H7 (cell line): Measurements from ENCODE around the gene KCNH6. TPM values are rescaled to one million over a fixed set of nuclear protein-coding genes. Genes with fewer than 3 reads are reported as not detected.

Experiments used
- DNase-seq: peaks from one replicate; pipeline ENCODE4 v3.0.0; 2012
- H3K27me3 ChIP-seq: 2 replicates; pipeline ENCODE4 v1.6.0; 2011; ENCODE audit warnings: mild to moderate bottlenecking, low read length; ENCODE audit not compliant: control insufficient read depth, insufficient read depth
- H3K36me3 ChIP-seq: replicated peaks from 2 replicates; pipeline ENCODE4 v1.5.1; 2011; ENCODE audit warnings: low read length; ENCODE audit not compliant: control insufficient read depth, insufficient read depth
- H3K4me3 ChIP-seq: 2 replicates; pipeline ENCODE4 v1.5.1; 2011; ENCODE audit warnings: low read depth, mild to moderate bottlenecking, control low read depth, low read length, moderate library complexity; ENCODE audit not compliant: insufficient read depth
- total RNA-seq: library from RNA; depleted of rRNA; stranded (reverse); fragments of >200 nt; shearing (Covaris generic); gene quantifications from 2 replicates; pipeline ENCODE4 v1.2.3, GENCODE V29; 2014

KCNH6 gene
- total RNA-seq, 1 experiment from 2014 or later, result 1.5 TPM

DNA sequence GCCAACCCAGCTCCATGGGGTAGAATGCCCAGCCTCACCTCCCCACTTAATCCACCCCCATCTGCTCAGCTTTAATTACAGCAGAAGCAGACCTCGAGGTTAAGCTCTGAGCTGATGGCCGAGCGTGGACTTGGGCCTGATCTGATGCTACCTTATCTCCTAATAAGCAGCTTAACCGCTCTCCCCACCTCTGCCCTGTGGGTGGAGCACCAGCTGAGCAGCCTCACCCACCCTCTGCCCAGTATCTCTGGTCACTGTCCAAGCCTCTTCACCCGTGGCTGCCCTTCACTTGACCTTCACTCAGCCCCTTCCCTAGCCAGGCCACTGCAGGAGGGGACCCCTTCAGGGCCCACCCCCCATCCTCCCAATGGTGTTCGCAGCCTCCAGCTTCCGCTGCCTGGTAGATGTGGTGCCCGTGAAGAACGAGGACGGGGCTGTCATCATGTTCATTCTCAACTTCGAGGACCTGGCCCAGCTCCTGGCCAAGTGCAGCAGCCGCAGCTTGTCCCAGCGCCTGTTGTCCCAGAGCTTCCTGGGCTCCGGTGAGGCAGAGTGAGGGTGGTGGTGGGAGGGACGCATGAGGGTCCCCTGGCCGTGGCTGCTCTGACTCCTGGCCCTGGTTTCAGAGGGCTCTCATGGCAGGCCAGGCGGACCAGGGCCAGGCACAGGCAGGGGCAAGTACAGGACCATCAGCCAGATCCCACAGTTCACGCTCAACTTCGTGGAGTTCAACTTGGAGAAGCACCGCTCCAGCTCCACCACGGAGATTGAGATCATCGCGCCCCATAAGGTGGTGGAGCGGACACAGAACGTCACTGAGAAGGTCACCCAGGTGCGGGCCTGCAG, 6.8 kb downstream of the KCNH6 start:
- H3K36me3 ChIP-seq, result no peaks in the 10 kb centered on the region
- DNase-seq, result peak; percentile 52
- H3K4me3 ChIP-seq, result no peak overlapping the region
- no peaks in the 10 kb centered on the region; the same call in 1 of the 2 replicates for H3K27me3 ChIP-seq

DNA sequence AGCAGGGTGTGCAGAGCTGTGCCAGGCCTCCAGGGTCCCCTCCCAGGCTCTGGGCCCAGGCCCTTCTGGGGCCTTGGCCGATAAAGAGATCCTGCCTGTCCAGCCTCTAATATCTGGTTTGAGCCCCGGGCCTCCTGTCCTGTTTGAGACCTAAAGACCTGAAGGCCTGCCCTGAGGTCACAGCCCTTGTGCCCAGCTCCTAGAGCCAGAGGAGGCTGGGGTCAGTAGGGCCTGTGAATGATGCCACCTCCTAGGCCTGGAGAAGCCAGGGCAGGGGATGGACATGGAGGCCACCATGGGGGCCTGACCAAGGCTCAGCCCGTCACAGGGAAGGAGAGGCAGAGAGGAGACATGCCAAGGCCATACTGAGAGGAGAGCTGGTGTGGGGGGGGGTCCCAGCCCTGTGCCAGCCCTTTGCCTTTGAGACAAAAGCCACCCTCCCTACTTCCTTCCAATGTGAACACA, 7.4 kb downstream of the KCNH6 start:
- no peak overlapping the region for H3K4me3 ChIP-seq
- no peaks in the 10 kb centered on the region for H3K27me3 ChIP-seq
- DNase-seq, result no peak
- H3K36me3 ChIP-seq, result no peaks in the 10 kb centered on the region

DNA sequence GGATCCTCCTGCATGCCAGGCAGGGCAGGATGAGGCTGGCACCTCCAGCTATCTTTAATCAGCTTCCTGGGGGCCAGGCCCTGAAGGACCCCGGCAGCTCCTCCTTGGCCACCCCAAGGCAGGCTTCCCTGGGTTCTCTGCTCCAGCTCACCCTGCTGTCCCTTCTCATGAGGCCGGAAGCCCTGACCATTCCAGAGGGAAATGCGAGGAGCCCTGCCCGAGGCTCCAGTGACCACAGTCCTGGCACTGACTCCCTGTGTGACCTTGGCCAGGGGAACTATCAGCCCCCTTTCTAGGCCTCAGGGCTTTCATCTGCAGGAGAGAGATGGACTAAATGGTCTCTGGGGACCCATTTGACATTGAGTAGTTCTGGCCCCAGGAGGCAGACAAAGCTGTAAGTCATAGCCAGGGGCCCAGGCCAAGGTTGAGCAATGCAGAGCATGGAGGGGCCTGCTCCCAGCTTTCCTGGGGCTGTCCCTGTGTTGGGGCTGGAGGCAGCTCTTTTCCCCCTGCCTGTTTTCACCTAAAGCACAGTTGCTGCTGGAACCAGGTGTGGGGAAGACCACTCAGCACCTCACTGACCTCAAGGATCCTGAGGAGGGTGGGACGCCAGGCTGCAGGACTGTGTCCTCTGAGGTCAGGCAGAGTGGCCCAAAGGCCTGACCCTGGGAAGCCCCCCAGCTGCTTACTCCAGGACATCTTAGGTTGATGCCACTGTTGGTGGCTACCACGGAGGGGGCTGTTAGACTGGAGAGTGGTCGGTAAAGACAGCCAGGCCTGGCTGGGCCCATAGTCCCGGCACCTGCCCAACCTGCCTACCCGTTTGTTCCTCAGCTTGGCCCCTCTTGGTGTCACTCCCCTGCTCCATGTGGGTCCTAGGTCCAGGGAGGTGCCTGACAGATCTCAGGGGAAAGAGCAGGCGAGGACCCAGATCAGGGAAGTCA, 8.1 kb downstream of the KCNH6 start:
- Histone ChIP-seq H3K4me3 (no peak overlapping the region), H3K27me3 (no peaks in the 10 kb centered on the region), H3K36me3 (no peaks in the 10 kb centered on the region)
- DNase-seq, result no peak

DNA sequence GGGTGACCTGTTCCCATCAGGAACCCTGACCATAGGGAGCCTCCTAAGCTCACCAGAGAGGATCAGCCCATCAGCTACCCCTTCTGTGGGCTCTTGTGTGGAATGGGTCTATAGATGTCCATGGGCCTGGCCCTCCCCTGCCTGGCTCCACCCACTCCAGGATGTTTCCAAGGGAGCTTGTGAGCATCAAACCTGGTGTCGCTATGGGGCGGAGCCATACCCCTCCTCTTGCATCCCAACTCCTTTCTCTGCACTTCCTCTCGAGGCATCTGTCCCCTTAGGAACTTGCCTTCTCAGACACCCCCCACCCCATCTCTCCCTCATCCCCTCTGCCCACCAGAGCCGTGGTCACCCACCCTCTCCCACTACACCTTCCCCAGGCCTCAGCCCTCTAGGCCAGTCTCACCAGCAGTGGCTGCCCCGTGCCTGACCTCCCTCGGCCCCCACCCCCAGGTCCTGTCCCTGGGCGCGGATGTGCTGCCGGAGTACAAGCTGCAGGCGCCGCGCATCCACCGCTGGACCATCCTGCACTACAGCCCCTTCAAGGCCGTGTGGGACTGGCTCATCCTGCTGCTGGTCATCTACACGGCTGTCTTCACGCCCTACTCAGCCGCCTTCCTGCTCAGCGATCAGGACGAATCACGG, 10.4 kb downstream of the KCNH6 start:
- DNase-seq, result no peak
- Histone ChIP-seq H3K27me3 (no peaks in the 10 kb centered on the region), H3K36me3 (no peaks in the 10 kb centered on the region), H3K4me3 (no peak overlapping the region)

DNA sequence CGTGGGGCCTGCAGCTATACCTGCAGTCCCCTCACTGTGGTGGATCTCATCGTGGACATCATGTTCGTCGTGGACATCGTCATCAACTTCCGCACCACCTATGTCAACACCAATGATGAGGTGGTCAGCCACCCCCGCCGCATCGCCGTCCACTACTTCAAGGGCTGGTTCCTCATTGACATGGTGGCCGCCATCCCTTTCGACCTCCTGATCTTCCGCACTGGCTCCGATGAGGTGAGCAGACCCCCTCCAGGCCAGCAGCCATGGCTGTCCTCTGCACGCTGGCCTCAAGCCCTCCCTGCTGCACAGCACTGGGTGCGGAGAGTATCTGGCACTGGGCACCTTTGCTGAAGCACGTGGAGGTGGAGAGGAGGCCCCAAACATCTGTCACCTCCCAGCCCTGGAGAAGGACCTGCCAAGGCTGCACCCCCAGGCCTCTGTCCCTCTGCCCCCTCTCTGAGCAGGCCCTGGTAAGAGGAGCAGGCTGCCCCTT, 11.0 kb downstream of the KCNH6 start:
- Histone ChIP-seq H3K27me3 (no peaks in the 10 kb centered on the region), H3K36me3 (no peaks in the 10 kb centered on the region), H3K4me3 (no peak overlapping the region)
- DNase-seq, result no peak

DNA sequence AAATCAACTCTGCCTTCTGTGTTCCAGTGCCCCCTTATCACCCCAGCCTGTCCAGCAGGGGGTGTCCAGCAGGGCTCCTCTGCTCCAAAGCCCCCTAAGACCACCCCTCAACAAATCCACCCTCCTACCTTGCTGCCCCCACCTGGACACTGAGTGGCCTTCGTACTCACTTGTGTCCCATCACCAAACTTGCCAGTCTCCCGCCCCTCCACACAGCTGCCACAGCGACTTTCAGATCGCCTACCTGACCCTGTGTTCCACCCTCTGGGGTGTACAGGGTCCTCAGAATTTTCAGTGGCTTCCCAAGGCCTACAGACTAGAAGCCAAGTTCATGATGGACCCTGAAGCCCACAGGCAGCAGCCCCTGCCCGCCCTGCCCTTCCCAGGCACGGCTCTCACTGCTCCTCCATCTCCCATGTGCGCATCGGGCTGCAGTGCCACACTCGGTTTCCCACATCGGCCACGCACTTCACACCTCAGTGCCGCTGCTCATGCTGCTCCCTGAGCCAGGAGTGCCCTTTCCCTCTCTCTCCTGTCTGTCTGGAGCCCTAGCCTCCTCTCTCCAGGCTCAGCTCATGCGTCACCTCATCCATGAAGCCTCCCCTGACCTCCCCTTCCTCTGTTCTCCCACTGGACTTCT, 11.8 kb downstream of the KCNH6 start:
- Histone ChIP-seq H3K36me3 (no peaks in the 10 kb centered on the region), H3K4me3 (no peak overlapping the region), H3K27me3 (no peaks in the 10 kb centered on the region)
- DNase-seq, result no peak

DNA sequence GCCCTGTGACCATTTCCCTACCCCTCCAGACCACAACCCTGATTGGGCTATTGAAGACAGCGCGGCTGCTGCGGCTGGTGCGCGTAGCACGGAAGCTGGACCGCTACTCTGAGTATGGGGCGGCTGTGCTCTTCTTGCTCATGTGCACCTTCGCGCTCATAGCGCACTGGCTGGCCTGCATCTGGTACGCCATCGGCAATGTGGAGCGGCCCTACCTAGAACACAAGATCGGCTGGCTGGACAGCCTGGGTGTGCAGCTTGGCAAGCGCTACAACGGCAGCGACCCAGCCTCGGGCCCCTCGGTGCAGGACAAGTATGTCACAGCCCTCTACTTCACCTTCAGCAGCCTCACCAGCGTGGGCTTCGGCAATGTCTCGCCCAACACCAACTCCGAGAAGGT, 12.5 kb downstream of the KCNH6 start:
- Histone ChIP-seq H3K27me3 (no peaks in the 10 kb centered on the region), H3K4me3 (no peak overlapping the region), H3K36me3 (no peaks in the 10 kb centered on the region)
- no peak for DNase-seq

DNA sequence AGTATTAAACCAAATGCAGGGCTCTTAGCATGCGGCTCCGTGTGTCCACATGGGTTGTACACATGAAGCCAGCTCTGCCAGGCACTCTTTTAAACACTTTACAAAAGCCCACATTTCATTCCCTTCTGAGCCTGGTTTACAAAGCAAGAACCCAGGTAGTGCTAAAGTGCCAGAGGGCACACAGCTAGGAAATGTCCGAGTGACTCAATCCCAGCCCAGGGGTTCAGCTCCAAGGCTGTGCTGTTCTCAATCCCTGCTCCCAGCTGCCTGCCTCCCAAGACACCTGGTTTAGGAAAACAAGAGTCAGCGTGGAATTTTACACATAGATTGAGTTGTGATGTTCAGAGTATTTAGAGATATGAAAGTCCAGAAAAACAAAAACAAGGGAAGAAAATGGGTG, 13.8 kb downstream of the KCNH6 start:
- no peak for DNase-seq
- Histone ChIP-seq H3K36me3 (no peaks in the 10 kb centered on the region), H3K27me3 (no peaks in the 10 kb centered on the region), H3K4me3 (no peak overlapping the region)

DNA sequence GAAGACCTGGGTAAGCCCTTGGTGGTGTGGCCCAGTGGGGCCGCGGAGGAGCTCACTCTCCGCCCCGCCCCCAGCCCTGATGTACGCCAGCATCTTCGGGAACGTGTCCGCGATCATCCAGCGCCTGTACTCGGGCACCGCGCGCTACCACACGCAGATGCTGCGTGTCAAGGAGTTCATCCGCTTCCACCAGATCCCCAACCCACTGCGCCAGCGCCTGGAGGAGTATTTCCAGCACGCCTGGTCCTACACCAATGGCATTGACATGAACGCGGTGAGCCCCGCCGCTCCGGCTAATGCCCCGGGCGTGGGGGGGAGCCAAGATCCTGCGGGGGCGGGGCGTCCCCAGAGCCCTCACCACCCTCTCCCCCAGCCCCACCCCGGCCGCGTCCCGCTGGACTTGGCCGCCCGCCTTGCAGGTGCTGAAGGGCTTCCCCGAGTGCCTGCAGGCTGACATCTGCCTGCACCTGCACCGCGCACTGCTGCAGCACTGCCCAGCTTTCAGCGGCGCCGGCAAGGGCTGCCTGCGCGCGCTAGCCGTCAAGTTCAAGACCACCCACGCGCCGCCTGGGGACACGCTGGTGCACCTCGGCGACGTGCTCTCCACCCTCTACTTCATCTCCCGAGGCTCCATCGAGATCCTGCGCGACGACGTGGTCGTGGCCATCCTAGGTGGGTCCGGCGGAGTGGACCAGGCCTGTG, 15.0 kb downstream of the KCNH6 start:
- Histone ChIP-seq H3K36me3 (no peaks in the 10 kb centered on the region), H3K4me3 (peak overlapping the region; percentile 11; the same call in 1 of the 2 replicates), H3K27me3 (no peaks in the 10 kb centered on the region)
- DNase-seq, result peak; percentile 76

DNA sequence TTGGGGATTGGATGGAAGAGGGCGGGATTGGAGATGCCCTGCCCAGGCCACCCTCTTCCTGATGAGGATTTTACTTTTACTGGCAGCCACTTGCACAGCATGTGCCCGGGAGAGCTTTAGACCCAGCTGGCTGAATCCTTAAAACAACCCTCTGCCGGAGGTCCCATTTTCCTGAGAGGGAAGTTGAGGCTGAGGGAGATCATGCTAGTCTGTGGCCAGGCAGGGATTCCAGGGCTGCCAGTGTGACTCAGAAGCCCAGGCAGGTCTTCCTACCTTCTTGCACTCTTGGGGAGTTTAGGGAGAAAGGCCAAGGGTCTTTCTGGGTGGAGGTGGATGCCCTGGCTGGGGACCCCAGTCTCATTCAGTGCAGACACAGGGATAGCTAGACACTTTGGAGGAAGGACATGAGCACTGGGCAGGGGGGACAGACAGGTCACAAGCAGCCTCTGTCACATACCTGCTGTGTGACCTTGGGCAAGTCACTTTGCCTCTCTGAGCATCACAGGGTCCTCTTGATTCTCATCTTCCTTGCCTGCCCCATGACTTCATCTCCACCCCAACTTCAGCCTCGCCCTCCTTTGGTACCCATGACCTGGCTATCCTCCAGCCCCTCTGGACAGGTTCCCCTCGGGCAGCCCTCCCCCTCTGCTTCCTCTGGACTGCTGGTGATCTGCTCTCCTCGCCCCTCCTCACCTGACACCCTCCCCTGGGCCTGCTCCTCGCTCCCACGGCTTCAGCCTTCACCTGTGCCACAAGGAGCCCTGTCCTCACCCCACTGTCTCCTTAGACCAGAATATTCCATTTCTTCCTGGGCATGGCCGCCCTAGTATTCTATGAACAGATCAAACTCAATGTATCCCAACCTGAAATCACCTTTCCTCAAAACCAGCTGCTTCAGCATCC, 15.8 kb downstream of the KCNH6 start:
- no peaks in the 10 kb centered on the region for H3K27me3 ChIP-seq
- H3K4me3 ChIP-seq, result no peak overlapping the region; the same call in 1 of the 2 replicates
- peak; percentile 17 for DNase-seq
- no peaks in the 10 kb centered on the region for H3K36me3 ChIP-seq

DNA sequence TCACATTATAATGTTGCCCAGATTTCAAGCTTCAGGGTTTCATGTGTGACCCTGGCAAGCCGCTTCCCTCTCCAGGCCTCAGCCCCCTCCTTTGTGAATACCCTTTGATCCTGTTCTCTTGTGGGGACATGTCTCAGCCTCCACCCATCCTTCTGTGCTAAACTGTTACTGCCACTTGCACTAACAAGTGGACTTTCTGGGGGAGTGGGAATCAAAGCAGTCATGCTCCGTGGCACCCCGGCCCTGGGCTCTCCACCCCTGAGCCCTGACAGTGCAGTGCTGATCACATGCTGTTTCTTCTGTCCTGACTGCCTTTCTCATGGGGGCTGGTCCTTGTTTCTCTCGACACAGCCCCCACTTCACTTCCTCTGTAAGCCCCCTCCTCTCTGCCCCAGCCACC, 17.4 kb downstream of the KCNH6 start:
- peak; percentile 32 for DNase-seq
- Histone ChIP-seq H3K27me3 (no peaks in the 10 kb centered on the region), H3K36me3 (no peaks in the 10 kb centered on the region), H3K4me3 (no peak overlapping the region)

DNA sequence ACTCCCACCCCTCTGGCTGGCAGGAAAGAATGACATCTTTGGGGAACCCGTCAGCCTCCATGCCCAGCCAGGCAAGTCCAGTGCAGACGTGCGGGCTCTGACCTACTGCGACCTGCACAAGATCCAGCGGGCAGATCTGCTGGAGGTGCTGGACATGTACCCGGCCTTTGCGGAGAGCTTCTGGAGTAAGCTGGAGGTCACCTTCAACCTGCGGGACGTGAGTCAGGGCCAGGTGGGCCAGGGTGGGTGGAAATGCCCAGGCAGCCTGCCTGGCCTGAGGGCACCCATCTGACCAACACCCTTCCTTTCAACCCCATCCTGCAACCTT, 19.0 kb downstream of the KCNH6 start:
- H3K36me3 ChIP-seq, result no peaks in the 10 kb centered on the region
- H3K4me3 ChIP-seq, result no peak overlapping the region
- no peaks in the 10 kb centered on the region for H3K27me3 ChIP-seq
- peak; percentile 13 for DNase-seq
